HG03469 (cell line): Measurements from ENCODE around the gene LRTM1.

ENCODE experiments used
- ATAC-seq: cut with Tn5 transposase; IDR thresholded peaks from one replicate; pipeline ENCODE4 v1.9.1; 2021; ENCODE audit warnings: mild to moderate bottlenecking, moderate library complexity, moderate number of reproducible peaks; ENCODE audit not compliant: unreplicated experiment

Gene LRTM1

GRCh38 chr3:54940971-54941370 is 13.1 kb upstream of the LRTM1 start:
- no peak for ATAC-seq

GRCh38 chr3:54939557-54940300 is 11.9 kb upstream of the LRTM1 start:
- no peak for ATAC-seq

- no peak for ATAC-seq
Measured at GRCh38 chr3:54936561-54936960, 8.7 kb upstream of the LRTM1 start.

GRCh38 chr3:54935869-54936268 is 8.0 kb upstream of the LRTM1 start:
- no peak for ATAC-seq

GRCh38 chr3:54932606-54933005 is 4.7 kb upstream of the LRTM1 start:
- ATAC-seq = no peak

GRCh38 chr3:54931182-54931581 is 3.3 kb upstream of the LRTM1 start:
- no peak for ATAC-seq

- ATAC-seq = no peak
Measured at GRCh38 chr3:54918516-54918915, 9.3 kb downstream of the LRTM1 start.

GRCh38 chr3:54917862-54918261 is 10.0 kb downstream of the LRTM1 start:
- ATAC-seq = no peak

- no peak for ATAC-seq
Measured at GRCh38 chr3:54917174-54917573, 10.7 kb downstream of the LRTM1 start.

GRCh38 chr3:54916732-54917131 is 11.1 kb downstream of the LRTM1 start:
- ATAC-seq = no peak

- no peak for ATAC-seq
Measured at GRCh38 chr3:54915976-54916375, 11.9 kb downstream of the LRTM1 start.

- no peak for ATAC-seq
Measured at GRCh38 chr3:54915181-54915580, 12.7 kb downstream of the LRTM1 start.

- ATAC-seq = no peak
Measured at GRCh38 chr3:54914180-54914579, 13.7 kb downstream of the LRTM1 start.

- no peak for ATAC-seq
Measured at GRCh38 chr3:54909191-54909590, 18.7 kb downstream of the LRTM1 start.

GRCh38 chr3:54906763-54907162 is 21.1 kb downstream of the LRTM1 start:
- ATAC-seq = no peak

- no peak for ATAC-seq
Measured at GRCh38 chr3:54905920-54906319, 21.9 kb downstream of the LRTM1 start.

GRCh38 chr3:54905261-54905888 is 22.5 kb downstream of the LRTM1 start:
- no peak for ATAC-seq

- ATAC-seq = no peak
Measured at GRCh38 chr3:54901906-54902685, 25.8 kb downstream of the LRTM1 start.

GRCh38 chr3:54900838-54901591 is 26.8 kb downstream of the LRTM1 start:
- ATAC-seq = no peak

GRCh38 chr3:54899273-54899672 is 28.6 kb downstream of the LRTM1 start:
- no peak for ATAC-seq

GRCh38 chr3:54897028-54897711 is 30.7 kb downstream of the LRTM1 start:
- ATAC-seq = no peak
